ENCODE results near the gene SULT6B1. TPM values are rescaled to one million over a fixed set of nuclear protein-coding genes. Genes with fewer than 3 reads are reported as not detected.

SULT6B1 gene
- total RNA-seq, 1 experiment from 2014 or later = not detected

GRCh38 chr2:37171624-37171950 is 16.9 kb downstream of the SULT6B1 start:
- TF ChIP-seq CTCF (conservative IDR thresholded peaks at IDR 0.05) = no peak
- no peak for TF ChIP-seq EZH2 (IDR thresholded peaks at IDR 0.05; ENCODE audit: low read depth)
- Histone ChIP-seq H4K20me1 (ENCODE audit: insufficient read depth) (no peaks in the 10 kb centered on the region), H3K9me2 (ENCODE audit: insufficient read depth) (no peaks in the 10 kb centered on the region), H3K4me2 (no peak overlapping the region), H3K9me3 (ENCODE audit: insufficient read depth, low read depth) (no peaks in the 10 kb centered on the region), H3K79me2 (ENCODE audit: low read depth) (no peaks in the 10 kb centered on the region), H3F3A (ENCODE audit: insufficient read depth, low read depth) (no peaks in the 10 kb centered on the region), H3K27ac (no peak overlapping the region), H3K36me3 (ENCODE audit: low read depth) (no peaks in the 10 kb centered on the region), H3K4me3 (no peak overlapping the region), H3K4me1 (replicated peaks; ENCODE audit: insufficient read depth) (peaks cover 11% of the 10 kb centered on the region), H2AFZ (no peak overlapping the region), H3K27me3 (ENCODE audit: insufficient read depth, low read depth) (no peaks in the 10 kb centered on the region)
- DNase-seq = no peak
- intact Hi-C loops (cut with micrococcal nuclease; ENCODE audit: unreplicated experiment) = no loop called here
- ChIA-PET CTCF (interaction anchor here (0.6 kb wide), 1 partner anchor 235 kb away, joined by 3 read pairs; no protein-coding TSS in a partner anchor), POLR2A (ENCODE audit: unreplicated experiment) (no interaction called here)
- BruUV-seq (replicated peaks) = no TSS peak

GRCh38 chr2:37168217-37168981 is 20.1 kb downstream of the SULT6B1 start:
- TF ChIP-seq EZH2 (IDR thresholded peaks at IDR 0.05; ENCODE audit: low read depth) (no peak), CTCF (conservative IDR thresholded peaks at IDR 0.05) (peak; percentile 83)
- Histone ChIP-seq H2AFZ (peak overlapping the region; percentile 63), H3K4me3 (no peak overlapping the region), H3F3A (ENCODE audit: insufficient read depth, low read depth) (no peaks in the 10 kb centered on the region), H3K79me2 (ENCODE audit: low read depth) (no peaks in the 10 kb centered on the region), H3K4me1 (replicated peaks; ENCODE audit: insufficient read depth) (peaks cover 11% of the 10 kb centered on the region), H3K9me2 (ENCODE audit: insufficient read depth) (no peaks in the 10 kb centered on the region), H3K4me2 (peak overlapping the region; percentile 40; the same call in 1 of the 2 replicates), H3K9me3 (ENCODE audit: insufficient read depth, low read depth) (peaks cover 20% of the 10 kb centered on the region), H3K27me3 (ENCODE audit: insufficient read depth, low read depth) (no peaks in the 10 kb centered on the region), H4K20me1 (ENCODE audit: insufficient read depth) (no peaks in the 10 kb centered on the region), H3K36me3 (ENCODE audit: low read depth) (no peaks in the 10 kb centered on the region), H3K27ac (no peak overlapping the region)
- intact Hi-C loops (cut with micrococcal nuclease; ENCODE audit: unreplicated experiment) = loop anchor here (10.0 kb wide), 2 partner anchors 226 to 706 kb away; no protein-coding TSS in a partner anchor
- POLR2A ChIA-PET (ENCODE audit: unreplicated experiment) = interaction anchor here (0.6 kb wide), 3 partner anchors 95 to 543 kb away, joined by 3 to 4 read pairs (median 3); no protein-coding TSS in a partner anchor
- no TSS peak for BruUV-seq (replicated peaks)
- CTCF ChIA-PET = interaction anchor here (0.6 to 0.8 kb wide), 2 partner anchors 13 to 247 kb away, joined by 4 read pairs; no protein-coding TSS in a partner anchor
- peak in 1 of 2 experiments; percentile 38 for DNase-seq

- H3K4me2 ChIP-seq = peak overlapping the region; percentile 40; the same call in 1 of the 2 replicates
- H3K9me2 ChIP-seq (ENCODE audit: insufficient read depth) = no peaks in the 10 kb centered on the region
- H3K79me2 ChIP-seq (ENCODE audit: low read depth) = no peaks in the 10 kb centered on the region
- BruUV-seq (replicated peaks) = no TSS peak
- no peak overlapping the region for H3K27ac ChIP-seq
- H3K27me3 ChIP-seq (ENCODE audit: insufficient read depth, low read depth) = no peaks in the 10 kb centered on the region
- no peaks in the 10 kb centered on the region for H3K36me3 ChIP-seq (ENCODE audit: low read depth)
- no peaks in the 10 kb centered on the region for H4K20me1 ChIP-seq (ENCODE audit: insufficient read depth)
- peak in 1 of 2 experiments; percentile 55 for DNase-seq
- no peaks in the 10 kb centered on the region for H3F3A ChIP-seq (ENCODE audit: insufficient read depth, low read depth)
- H3K9me3 ChIP-seq (ENCODE audit: insufficient read depth, low read depth) = peaks cover 26% of the 10 kb centered on the region
- intact Hi-C loops (cut with micrococcal nuclease; ENCODE audit: unreplicated experiment) = loop anchor here (10.0 kb wide), 2 partner anchors 227 to 707 kb away; no protein-coding TSS in a partner anchor
- peaks cover 11% of the 10 kb centered on the region for H3K4me1 ChIP-seq (replicated peaks; ENCODE audit: insufficient read depth)
- TF ChIP-seq CTCF (conservative IDR thresholded peaks at IDR 0.05) (no peak), EZH2 (IDR thresholded peaks at IDR 0.05; ENCODE audit: low read depth) (no peak)
- no peak overlapping the region for H3K4me3 ChIP-seq
- ChIA-PET POLR2A (ENCODE audit: unreplicated experiment) (interaction anchor here (0.6 kb wide), 2 partner anchors 258 to 544 kb away, joined by 3 read pairs; no protein-coding TSS in a partner anchor), CTCF (interaction anchor here (0.6 to 0.8 kb wide), 2 partner anchors 14 to 248 kb away, joined by 4 read pairs; no protein-coding TSS in a partner anchor)
- peak overlapping the region; percentile 63 for H2AFZ ChIP-seq
These were observed 20.8 kb downstream of the SULT6B1 start for GRCh38 chr2:37167636-37168180.

Data from PC-9 (cell line).